Measurements from ENCODE around the gene USP3. TPM values are rescaled to one million over a fixed set of nuclear protein-coding genes. Genes with fewer than 3 reads are reported as not detected.
A peak's percentile ranks its signal among the peaks of the same experiment; 100 is the strongest.
"Not testable (repeated sequence)": the region's sequence is repeated elsewhere in the genome, so short reads cannot be mapped to it uniquely, and the experiment has no call there.

Gene USP3
- total RNA-seq, 2 experiments from 2014 or later: 62.7 to 70.8 TPM

DNA sequence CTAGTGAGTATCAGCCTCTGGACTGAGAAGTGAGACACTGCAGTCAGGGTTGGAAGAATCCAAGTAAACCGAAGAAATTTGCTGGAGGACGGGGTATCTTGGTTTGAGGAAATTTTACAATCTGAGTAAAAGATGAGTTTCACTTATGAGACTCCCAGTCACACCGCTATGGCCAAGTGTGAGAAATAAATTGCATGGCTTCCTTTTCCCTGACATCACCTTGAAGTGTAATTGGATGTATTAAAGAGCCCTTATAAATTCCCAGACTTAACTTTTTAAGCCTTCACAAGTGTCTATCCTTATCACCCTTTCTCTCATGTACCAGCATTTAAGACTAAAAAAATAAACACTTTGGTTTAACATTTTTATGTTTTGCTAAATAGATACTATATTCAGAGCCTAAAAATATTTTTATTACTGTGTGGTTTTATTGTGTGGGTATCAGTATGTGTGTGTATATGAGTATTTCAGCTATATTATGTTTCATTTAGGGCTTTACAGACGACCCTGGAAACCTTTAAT lies 23.8 kb downstream of the USP3 start:
- DNase-seq: no peak
- Mint-ChIP-seq H3K9me3 (no peaks in the 10 kb centered on the region), H3K4me3 (no peak overlapping the region), H3K27ac (no peak overlapping the region), H3K36me3 (ENCODE audit: low read depth) (peaks cover 26% of the 10 kb centered on the region), H3K4me1 (peaks cover 57% of the 10 kb centered on the region), H3K27me3 (no peaks in the 10 kb centered on the region)
- ChIA-PET POLR2A (no interaction called here), CTCF (no interaction called here)

DNA sequence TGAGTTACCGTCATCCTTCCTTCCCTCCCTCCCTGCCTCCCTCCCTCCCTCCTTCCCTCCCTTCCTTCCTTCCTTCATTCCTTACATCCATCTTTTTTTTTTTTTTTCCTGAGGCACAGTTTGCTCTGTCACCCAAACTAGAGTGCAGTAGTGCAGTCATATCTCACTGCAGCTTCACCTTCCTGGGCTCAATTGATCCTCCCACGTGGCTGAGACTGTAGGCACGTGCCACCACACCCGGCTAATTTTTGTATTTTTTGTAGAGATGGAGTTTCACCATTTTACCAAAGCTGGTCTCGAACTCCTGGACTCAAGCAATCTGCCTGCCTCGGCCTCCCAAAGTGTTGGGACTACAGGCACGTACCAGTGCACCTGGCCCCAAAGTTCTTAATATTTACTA lies 25.8 kb downstream of the USP3 start:
- Mint-ChIP-seq H3K4me1 (peaks cover 42% of the 10 kb centered on the region), H3K9me3 (no peaks in the 10 kb centered on the region), H3K4me3 (no peak overlapping the region), H3K27me3 (no peaks in the 10 kb centered on the region), H3K27ac (no peak overlapping the region), H3K36me3 (ENCODE audit: low read depth) (peaks cover 30% of the 10 kb centered on the region)
- DNase-seq: no peak
- ChIA-PET CTCF (interaction anchor here (1.4 to 1.8 kb wide), 2 partner anchors 25 to 64 kb away, joined by 3 to 5 read pairs; no protein-coding TSS in a partner anchor), POLR2A (no interaction called here)

DNA sequence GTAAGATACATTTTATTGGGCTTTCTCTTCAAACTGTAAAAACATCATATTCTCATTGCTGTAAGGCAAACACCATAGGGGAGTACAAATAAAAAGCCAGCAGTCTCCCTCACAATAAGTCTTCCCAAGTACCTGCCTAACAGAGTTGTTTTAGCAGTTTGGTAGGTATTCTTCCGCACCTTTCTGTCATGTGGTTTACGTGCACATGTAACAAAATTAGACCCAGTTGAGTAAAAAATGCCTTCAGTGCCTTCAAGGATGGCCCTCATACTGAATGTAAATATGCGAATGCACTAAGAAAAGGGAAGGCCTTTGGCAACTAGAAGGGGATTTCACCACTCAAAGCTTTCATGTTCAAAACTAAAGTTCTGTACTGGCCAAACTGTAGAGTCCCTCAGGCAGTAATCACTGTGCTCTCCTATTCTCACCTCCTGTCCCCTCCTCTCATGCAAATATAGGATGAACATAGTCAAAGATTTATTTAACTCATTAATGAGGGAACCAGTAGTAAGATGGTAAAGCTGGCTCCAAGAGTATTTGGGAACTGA lies 26.4 kb downstream of the USP3 start:
- no peaks in the 10 kb centered on the region for H3K27me3 Mint-ChIP-seq
- DNase-seq: no peak
- H3K4me3 Mint-ChIP-seq: no peak overlapping the region
- no peaks in the 10 kb centered on the region for H3K9me3 Mint-ChIP-seq
- H3K27ac Mint-ChIP-seq: no peak overlapping the region
- ChIA-PET POLR2A (no interaction called here), CTCF (interaction anchor here (0.5 to 1.8 kb wide), 3 partner anchors 26 to 71 kb away, joined by 3 to 5 read pairs (median 4); no protein-coding TSS in a partner anchor)
- peaks cover 34% of the 10 kb centered on the region for H3K36me3 Mint-ChIP-seq (ENCODE audit: low read depth)
- peaks cover 47% of the 10 kb centered on the region for H3K4me1 Mint-ChIP-seq

GRCh38 chr15:63531586-63531985 lies 27.2 kb downstream of the USP3 start:
- Mint-ChIP-seq H3K27me3 (no peaks in the 10 kb centered on the region), H3K9me3 (no peaks in the 10 kb centered on the region), H3K4me3 (no peak overlapping the region), H3K4me1 (peaks cover 46% of the 10 kb centered on the region), H3K36me3 (ENCODE audit: low read depth) (peaks cover 35% of the 10 kb centered on the region), H3K27ac (no peak overlapping the region)
- ChIA-PET POLR2A (no interaction called here), CTCF (interaction anchor here (0.5 to 1.8 kb wide), 3 partner anchors 26 to 225 kb away, joined by 3 to 5 read pairs (median 4); no protein-coding TSS in a partner anchor)
- no peak for DNase-seq

- Mint-ChIP-seq H3K9me3 (no peaks in the 10 kb centered on the region), H3K27ac (no peak overlapping the region), H3K4me1 (peaks cover 43% of the 10 kb centered on the region), H3K4me3 (no peak overlapping the region), H3K36me3 (ENCODE audit: low read depth) (peaks cover 32% of the 10 kb centered on the region), H3K27me3 (no peaks in the 10 kb centered on the region)
- ChIA-PET CTCF (interaction anchor here (0.5 kb wide), 1 partner anchor 224 kb away, joined by 4 read pairs; no protein-coding TSS in a partner anchor), POLR2A (no interaction called here)
- no peak for DNase-seq
Measured at GRCh38 chr15:63532307-63532744, 27.9 kb downstream of the USP3 start.

- POLR2A ChIA-PET, CTCF ChIA-PET, H3K9me3 Mint-ChIP-seq, H3K27ac Mint-ChIP-seq, DNase-seq, H3K27me3 Mint-ChIP-seq, H3K4me3 Mint-ChIP-seq: not testable (repeated sequence)
- peaks cover 38% of the 10 kb centered on the region for H3K36me3 Mint-ChIP-seq (ENCODE audit: low read depth)
- H3K4me1 Mint-ChIP-seq: peaks cover 27% of the 10 kb centered on the region
Measured at GRCh38 chr15:63534888-63535287, 30.5 kb downstream of the USP3 start.

- H3K4me1 Mint-ChIP-seq: peaks cover 21% of the 10 kb centered on the region
- CTCF ChIA-PET: interaction anchor here (0.6 to 1.7 kb wide), 5 partner anchors 10 to 1684 kb away, joined by 3 to 4 read pairs (median 3); no protein-coding TSS in a partner anchor
Measured at GRCh38 chr15:63535689-63536088, 31.3 kb downstream of the USP3 start.

GRCh38 chr15:63538876-63539275 lies 34.5 kb downstream of the USP3 start:
- CTCF ChIA-PET: interaction anchor here (1.0 kb wide), 1 partner anchor 9 kb away, joined by 4 read pairs; no protein-coding TSS in a partner anchor
- POLR2A ChIA-PET: no interaction called here
- no peak overlapping the region for H3K4me3 Mint-ChIP-seq
- H3K27ac Mint-ChIP-seq: peak overlapping the region; percentile 36
- no peak for DNase-seq
- no peaks in the 10 kb centered on the region for H3K27me3 Mint-ChIP-seq
- H3K9me3 Mint-ChIP-seq: no peaks in the 10 kb centered on the region
- peaks cover 44% of the 10 kb centered on the region for H3K36me3 Mint-ChIP-seq (ENCODE audit: low read depth)
- H3K4me1 Mint-ChIP-seq: peaks cover 27% of the 10 kb centered on the region

More at GRCh38 chr15:63535689-63536088, 31.3 kb downstream of the USP3 start:
- Mint-ChIP-seq H3K27ac (no peak overlapping the region), H3K36me3 (ENCODE audit: low read depth) (peaks cover 39% of the 10 kb centered on the region), H3K4me3 (no peak overlapping the region), H3K27me3 (no peaks in the 10 kb centered on the region), H3K9me3 (no peaks in the 10 kb centered on the region)
- DNase-seq: no peak
- POLR2A ChIA-PET: no interaction called here

- Mint-ChIP-seq H3K27me3 (no peaks in the 10 kb centered on the region), H3K36me3 (ENCODE audit: low read depth) (peaks cover 45% of the 10 kb centered on the region), H3K4me1 (peaks cover 32% of the 10 kb centered on the region), H3K4me3 (no peak overlapping the region), H3K27ac (no peak overlapping the region), H3K9me3 (no peaks in the 10 kb centered on the region)
- ChIA-PET POLR2A (no interaction called here), CTCF (no interaction called here)
- DNase-seq: no peak
Measured at GRCh38 chr15:63539521-63539920, 35.1 kb downstream of the USP3 start.

GRCh38 chr15:63539998-63540397 lies 35.6 kb downstream of the USP3 start:
- H3K36me3 Mint-ChIP-seq (ENCODE audit: low read depth): peaks cover 48% of the 10 kb centered on the region
- DNase-seq: no peak
- H3K4me1 Mint-ChIP-seq: peaks cover 35% of the 10 kb centered on the region
- no peaks in the 10 kb centered on the region for H3K27me3 Mint-ChIP-seq
- H3K9me3 Mint-ChIP-seq: no peaks in the 10 kb centered on the region
- no peak overlapping the region for H3K4me3 Mint-ChIP-seq
- ChIA-PET CTCF (no interaction called here), POLR2A (no interaction called here)
- no peak overlapping the region for H3K27ac Mint-ChIP-seq

- Mint-ChIP-seq H3K36me3 (ENCODE audit: low read depth) (peaks cover 46% of the 10 kb centered on the region), H3K27ac (no peak overlapping the region), H3K4me1 (peaks cover 31% of the 10 kb centered on the region), H3K4me3 (no peak overlapping the region), H3K9me3 (no peaks in the 10 kb centered on the region), H3K27me3 (no peaks in the 10 kb centered on the region)
- ChIA-PET POLR2A (no interaction called here), CTCF (interaction anchor here (0.9 kb wide), 1 partner anchor 53 kb away, joined by 3 read pairs; no protein-coding TSS in a partner anchor)
- DNase-seq: no peak
Measured at GRCh38 chr15:63540449-63540848, 36.1 kb downstream of the USP3 start.

- no peak overlapping the region for H3K4me3 Mint-ChIP-seq
Measured at GRCh38 chr15:63544258-63545026, 40.0 kb downstream of the USP3 start.

GRCh38 chr15:63545520-63545919 lies 41.1 kb downstream of the USP3 start:
- ChIA-PET POLR2A (interaction anchor here (0.7 kb wide), 1 partner anchor 18 kb away, joined by 4 read pairs; no protein-coding TSS in a partner anchor), CTCF (interaction anchor here (0.7 to 2.1 kb wide), 5 partner anchors 8 to 500 kb away, joined by 3 to 6 read pairs (median 4); no protein-coding TSS in a partner anchor)
- Mint-ChIP-seq H3K9me3 (no peaks in the 10 kb centered on the region), H3K36me3 (ENCODE audit: low read depth) (peaks cover 20% of the 10 kb centered on the region), H3K4me3 (no peak overlapping the region), H3K27me3 (no peaks in the 10 kb centered on the region), H3K27ac (no peak overlapping the region), H3K4me1 (peaks cover 22% of the 10 kb centered on the region)
- DNase-seq: no peak

More at GRCh38 chr15:63544258-63545026, 40.0 kb downstream of the USP3 start:
- POLR2A ChIA-PET: interaction anchor here (0.7 kb wide), 1 partner anchor 40 kb away, joined by 4 read pairs; no protein-coding TSS in a partner anchor
- H3K27ac Mint-ChIP-seq: peak overlapping the region; percentile 50
- peaks cover 28% of the 10 kb centered on the region for H3K36me3 Mint-ChIP-seq (ENCODE audit: low read depth)
- no peaks in the 10 kb centered on the region for H3K27me3 Mint-ChIP-seq
- peaks cover 22% of the 10 kb centered on the region for H3K4me1 Mint-ChIP-seq
- H3K9me3 Mint-ChIP-seq: no peaks in the 10 kb centered on the region
- no peak for DNase-seq
- CTCF ChIA-PET: interaction anchor here (0.6 to 2.1 kb wide), 8 partner anchors 8 to 1972 kb away, joined by 3 to 6 read pairs (median 3); no protein-coding TSS in a partner anchor
